ENCODE data around the gene MMP27. TPM values are rescaled to one million over a fixed set of nuclear protein-coding genes. Genes with fewer than 3 reads are reported as not detected.

Gene MMP27
- total RNA-seq, 1 experiment from 2014 or later, result not detected

- Histone ChIP-seq H2AFZ (no peak overlapping the region), H3K79me2 (ENCODE audit: low read depth) (no peaks in the 10 kb centered on the region), H3K4me3 (no peak overlapping the region), H3K9me2 (ENCODE audit: insufficient read depth) (no peaks in the 10 kb centered on the region), H3K36me3 (ENCODE audit: low read depth) (no peaks in the 10 kb centered on the region), H3K27me3 (ENCODE audit: insufficient read depth, low read depth) (no peaks in the 10 kb centered on the region), H3K4me2 (no peak overlapping the region), H3F3A (ENCODE audit: insufficient read depth, low read depth) (no peaks in the 10 kb centered on the region), H3K4me1 (replicated peaks; ENCODE audit: insufficient read depth) (no peaks in the 10 kb centered on the region), H3K9me3 (ENCODE audit: insufficient read depth, low read depth) (no peaks in the 10 kb centered on the region; the same call in 1 of the 2 replicates), H4K20me1 (ENCODE audit: insufficient read depth) (no peaks in the 10 kb centered on the region), H3K27ac (no peak overlapping the region)
- TF ChIP-seq CTCF (conservative IDR thresholded peaks at IDR 0.05) (no peak), EZH2 (IDR thresholded peaks at IDR 0.05; ENCODE audit: low read depth) (no peak)
- CTCF ChIA-PET, result no interaction called here
- POLR2A ChIA-PET (ENCODE audit: unreplicated experiment), result no interaction called here
- BruUV-seq (replicated peaks), result no TSS peak
- no peak for DNase-seq
- intact Hi-C loops (cut with micrococcal nuclease; ENCODE audit: unreplicated experiment), result no loop called here
Observed at GRCh38 chr11:102719620-102720277, 14.2 kb upstream of the MMP27 start.

GRCh38 chr11:102717280-102717679, 11.7 kb upstream of the MMP27 start:
- Histone ChIP-seq H3K79me2 (ENCODE audit: low read depth) (no peaks in the 10 kb centered on the region), H3K36me3 (ENCODE audit: low read depth) (no peaks in the 10 kb centered on the region), H3K4me2 (no peak overlapping the region), H3K9me3 (ENCODE audit: insufficient read depth, low read depth) (no peaks in the 10 kb centered on the region; the same call in 1 of the 2 replicates), H3K27me3 (ENCODE audit: insufficient read depth, low read depth) (no peaks in the 10 kb centered on the region), H3K4me1 (replicated peaks; ENCODE audit: insufficient read depth) (no peaks in the 10 kb centered on the region), H3F3A (ENCODE audit: insufficient read depth, low read depth) (no peaks in the 10 kb centered on the region), H3K4me3 (no peak overlapping the region), H3K9me2 (ENCODE audit: insufficient read depth) (no peaks in the 10 kb centered on the region), H4K20me1 (ENCODE audit: insufficient read depth) (no peaks in the 10 kb centered on the region), H2AFZ (no peak overlapping the region), H3K27ac (no peak overlapping the region)
- no TSS peak for BruUV-seq (replicated peaks)
- CTCF ChIA-PET, result no interaction called here
- TF ChIP-seq EZH2 (IDR thresholded peaks at IDR 0.05; ENCODE audit: low read depth), result no peak
- TF ChIP-seq CTCF (conservative IDR thresholded peaks at IDR 0.05), result no peak
- POLR2A ChIA-PET (ENCODE audit: unreplicated experiment), result no interaction called here
- no peak for DNase-seq
- intact Hi-C loops (cut with micrococcal nuclease; ENCODE audit: unreplicated experiment), result no loop called here

GRCh38 chr11:102716527-102716926, 11.0 kb upstream of the MMP27 start:
- no peak overlapping the region for H3K27ac ChIP-seq
- no peak for DNase-seq
- POLR2A ChIA-PET (ENCODE audit: unreplicated experiment), result no interaction called here
- H2AFZ ChIP-seq, result no peak overlapping the region
- H4K20me1 ChIP-seq (ENCODE audit: insufficient read depth), result no peaks in the 10 kb centered on the region
- CTCF ChIA-PET, result no interaction called here
- no peaks in the 10 kb centered on the region for H3K79me2 ChIP-seq (ENCODE audit: low read depth)
- TF ChIP-seq CTCF (conservative IDR thresholded peaks at IDR 0.05), result no peak
- no peak for TF ChIP-seq EZH2 (IDR thresholded peaks at IDR 0.05; ENCODE audit: low read depth)
- no peaks in the 10 kb centered on the region for H3F3A ChIP-seq (ENCODE audit: insufficient read depth, low read depth)
- intact Hi-C loops (cut with micrococcal nuclease; ENCODE audit: unreplicated experiment), result no loop called here
- H3K36me3 ChIP-seq (ENCODE audit: low read depth), result no peaks in the 10 kb centered on the region
- no peaks in the 10 kb centered on the region for H3K4me1 ChIP-seq (replicated peaks; ENCODE audit: insufficient read depth)
- no peak overlapping the region for H3K4me2 ChIP-seq
- no peaks in the 10 kb centered on the region for H3K9me2 ChIP-seq (ENCODE audit: insufficient read depth)
- H3K9me3 ChIP-seq (ENCODE audit: insufficient read depth, low read depth), result no peaks in the 10 kb centered on the region; the same call in 1 of the 2 replicates
- no TSS peak for BruUV-seq (replicated peaks)
- no peaks in the 10 kb centered on the region for H3K27me3 ChIP-seq (ENCODE audit: insufficient read depth, low read depth)
- no peak overlapping the region for H3K4me3 ChIP-seq
